GM13976 (cell line): ENCODE results near the gene MLLT10.

Source experiments
- DNase-seq: peaks from one replicate; pipeline ENCODE4 v3.0.0; 2012; ENCODE audit warnings: low spot score
- CTCF ChIP-seq: IDR thresholded peaks from 2 replicates; pipeline ENCODE4 v1.5.1; 2012; ENCODE audit warnings: borderline replicate concordance, mild to moderate bottlenecking; ENCODE audit not compliant: insufficient read depth; ENCODE audit errors: extremely low read depth, missing control alignments, control extremely low read depth
- in situ Hi-C: fragments of 300-500 bp; cut with MboI; formaldehyde crosslinking; loops from one replicate; pipeline ENCODE4 v1.12.0; 2022; ENCODE audit warnings: low sequenced_read_pairs, mixed read lengths, inconsistent platforms; ENCODE audit not compliant: unreplicated experiment

Gene MLLT10

DNA sequence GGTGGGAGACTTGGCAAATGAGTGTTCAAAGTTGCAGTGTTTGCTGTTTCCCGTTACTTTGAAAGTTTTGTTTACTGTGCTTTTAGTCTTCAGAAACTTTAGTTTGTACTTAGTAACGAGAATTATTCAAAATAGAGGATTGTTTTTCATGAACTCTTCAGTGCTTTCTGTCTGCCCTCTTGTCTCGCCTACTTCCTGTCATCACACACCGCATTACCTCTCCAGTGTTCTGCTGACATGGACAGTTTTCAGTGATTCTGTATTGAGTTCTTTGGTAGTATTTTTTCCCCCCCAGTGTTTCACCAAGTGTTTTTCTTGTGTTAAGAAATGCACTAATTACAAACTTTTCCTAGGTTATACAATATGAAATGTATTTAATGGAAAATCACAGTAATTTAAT, 207.0 kb downstream of the MLLT10 start:
- in situ Hi-C loops: loop anchor here (25.0 kb wide), 1 partner anchor 454 kb away; no protein-coding TSS in a partner anchor
- no peak for TF ChIP-seq CTCF
- no peak for DNase-seq

- in situ Hi-C loops: loop anchor here (25.0 kb wide), 1 partner anchor 456 kb away; no protein-coding TSS in a partner anchor
- no peak for TF ChIP-seq CTCF
- no peak for DNase-seq
Measured at GRCh38 chr10:21742740-21743412, 208.8 kb downstream of the MLLT10 start.

- no peak for TF ChIP-seq CTCF
- in situ Hi-C loops: loop anchor here (25.0 kb wide), 1 partner anchor 457 kb away; no protein-coding TSS in a partner anchor
- DNase-seq: no peak
Measured at GRCh38 chr10:21744223-21744622, 210.2 kb downstream of the MLLT10 start.

DNA sequence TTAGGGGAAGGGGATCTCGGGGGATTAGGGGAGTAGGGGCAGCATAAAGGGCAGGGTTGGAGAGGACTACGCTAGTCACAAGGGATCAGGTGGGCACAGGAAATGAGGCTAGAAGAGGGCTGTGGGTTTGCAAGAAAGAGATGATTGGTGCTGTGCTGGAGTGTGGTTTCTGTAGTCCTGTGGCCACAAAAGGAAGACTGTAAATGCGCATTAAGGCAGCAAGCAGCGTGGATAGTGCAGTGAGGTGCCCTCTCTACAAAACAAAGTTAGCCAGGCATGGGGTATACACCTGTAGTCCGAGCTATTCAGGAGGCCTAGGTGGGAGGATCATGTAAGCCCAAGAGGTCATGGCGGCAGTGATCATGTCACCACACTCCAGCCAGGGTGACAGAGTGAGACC, 212.1 kb downstream of the MLLT10 start:
- in situ Hi-C loops: loop anchor here (25.0 kb wide), 1 partner anchor 459 kb away; no protein-coding TSS in a partner anchor
- no peak for DNase-seq
- no peak for TF ChIP-seq CTCF

GRCh38 chr10:21747809-21748208, 213.8 kb downstream of the MLLT10 start:
- DNase-seq: no peak
- TF ChIP-seq CTCF: no peak
- in situ Hi-C loops: loop anchor here (25.0 kb wide), 1 partner anchor 461 kb away; no protein-coding TSS in a partner anchor

DNA sequence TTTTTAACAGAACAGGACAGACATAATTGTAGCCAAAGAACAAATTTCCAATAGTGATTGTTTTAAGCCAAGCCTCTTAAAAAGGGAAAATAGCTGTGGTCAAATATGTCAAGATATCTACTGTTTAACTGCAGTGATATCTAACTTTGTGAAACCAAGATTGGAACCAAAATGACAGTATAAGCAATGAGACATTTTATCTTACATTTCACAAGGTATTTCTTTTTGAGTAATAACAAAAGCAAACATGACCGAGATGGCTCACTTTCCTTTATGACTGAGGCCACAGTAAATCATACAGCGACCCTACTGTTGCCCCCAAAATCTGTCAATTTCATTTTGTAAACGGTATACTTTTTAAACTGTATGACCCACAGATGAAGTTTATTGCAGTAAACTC, 215.8 kb downstream of the MLLT10 start:
- DNase-seq: no peak
- in situ Hi-C loops: loop anchor here (25.0 kb wide), 1 partner anchor 462 kb away; no protein-coding TSS in a partner anchor

More for the DNA sequence above, 215.8 kb downstream of the MLLT10 start:
- TF ChIP-seq CTCF: no peak
